Hepatocyte (in vitro differentiated cells): Measurements from ENCODE around the gene NXPE1. TPM values are rescaled to one million over a fixed set of nuclear protein-coding genes. Genes with fewer than 3 reads are reported as not detected.

Experiments
- DNase-seq: peaks from one replicate; pipeline ENCODE4 v3.0.0-alpha.2; 2016; ENCODE audit warnings: low spot score
- H2AFZ ChIP-seq: fragments of 200-600 bp; sonication (generic); 2 replicates; pipeline ENCODE4 v1.6.0; 2016; ENCODE audit warnings: antibody characterized with exemption, mild to moderate bottlenecking
- H3K27ac ChIP-seq: fragments of 200-600 bp; sonication (generic); 2 replicates; pipeline ENCODE4 v1.5.1; 2016; ENCODE audit warnings: mild to moderate bottlenecking
- H3K27me3 ChIP-seq: fragments of 200-600 bp; sonication (generic); 2 replicates; pipeline ENCODE4 v1.6.1; 2016
- H3K36me3 ChIP-seq: fragments of 200-600 bp; sonication (generic); replicated peaks from 2 replicates; pipeline ENCODE4 v1.5.1; 2016; ENCODE audit warnings: low read depth; ENCODE audit not compliant: insufficient read depth
- H3K4me1 ChIP-seq: fragments of 200-600 bp; sonication (generic); 2 replicates; pipeline ENCODE4 v1.5.1; 2016; ENCODE audit warnings: mild to moderate bottlenecking, moderate library complexity; ENCODE audit not compliant: insufficient read depth
- H3K4me2 ChIP-seq: fragments of 200-600 bp; sonication (generic); 2 replicates; pipeline ENCODE4 v1.6.0; 2016
- H3K4me3 ChIP-seq: fragments of 200-600 bp; sonication (generic); 2 replicates; pipeline ENCODE4 v1.5.1; 2016; ENCODE audit warnings: mild to moderate bottlenecking
- H3K79me2 ChIP-seq: fragments of 200-600 bp; sonication (generic); 2 replicates; pipeline ENCODE4 v1.6.0; 2017; ENCODE audit warnings: mild to moderate bottlenecking
- H3K9me2 ChIP-seq: fragments of 200-600 bp; sonication (generic); replicated peaks from 2 replicates; pipeline ENCODE4 v1.6.0; 2017; ENCODE audit warnings: mild to moderate bottlenecking; ENCODE audit not compliant: insufficient read depth
- H3K9me3 ChIP-seq: fragments of 200-600 bp; sonication (generic); 2 replicates; pipeline ENCODE4 v1.5.1; 2016; ENCODE audit warnings: low read depth, mild to moderate bottlenecking
- H4K20me1 ChIP-seq: fragments of 200-600 bp; sonication (generic); 2 replicates; pipeline ENCODE4 v1.6.0; 2016; ENCODE audit warnings: mild to moderate bottlenecking; ENCODE audit not compliant: insufficient read depth, poor library complexity, severe bottlenecking
- EZH2 ChIP-seq: fragments of 200-600 bp; sonication (generic); IDR thresholded peaks from 2 replicates; pipeline ENCODE4 v1.6.1; 2016; ENCODE audit warnings: antibody characterized with exemption, mild to moderate bottlenecking, borderline replicate concordance
- EZH2phosphoT487 ChIP-seq: fragments of 200-600 bp; sonication (generic); IDR thresholded peaks from one replicate; pipeline ENCODE4 v1.6.1; 2018; ENCODE audit warnings: antibody characterized with exemption, mild to moderate bottlenecking, low read depth, moderate library complexity; ENCODE audit not compliant: unreplicated experiment, severe bottlenecking
- WGBS: methylation state at CpG from one replicate; pipeline ENCODE4 v1.1.6; 2016; ENCODE audit warnings: low lambda C conversion rate; ENCODE audit errors: missing lambda C conversion rate; 5-methylcytosine and 5-hydroxymethylcytosine counted together
- polyA plus RNA-seq: library from polyadenylated mRNA; unstranded; fragments of >200 nt; fragmentation: Nextera tagmentation; extraction: Ambion mirVana; gene quantifications from 2 replicates; pipeline ENCODE4 v1.2.1, GENCODE V29; 2016
- total RNA-seq: library from RNA; depleted of rRNA; stranded (reverse); fragments of >200 nt; gene quantifications from 2 replicates; pipeline ENCODE4 v1.2.3, GENCODE V29; 2014
- TF ChIP-seq, protein P1 (sequence below): fragments of 200-600 bp; sonication (generic); IDR thresholded peaks from 2 replicates; pipeline ENCODE4 v1.5.1; 2016; ENCODE audit warnings: antibody characterized with exemption, mild to moderate bottlenecking; ENCODE audit not compliant: poor library complexity

Gene NXPE1
- total and polyA plus RNA-seq, 2 experiments from 2014 or later = 0.90 TPM; not detected in 1

DNA sequence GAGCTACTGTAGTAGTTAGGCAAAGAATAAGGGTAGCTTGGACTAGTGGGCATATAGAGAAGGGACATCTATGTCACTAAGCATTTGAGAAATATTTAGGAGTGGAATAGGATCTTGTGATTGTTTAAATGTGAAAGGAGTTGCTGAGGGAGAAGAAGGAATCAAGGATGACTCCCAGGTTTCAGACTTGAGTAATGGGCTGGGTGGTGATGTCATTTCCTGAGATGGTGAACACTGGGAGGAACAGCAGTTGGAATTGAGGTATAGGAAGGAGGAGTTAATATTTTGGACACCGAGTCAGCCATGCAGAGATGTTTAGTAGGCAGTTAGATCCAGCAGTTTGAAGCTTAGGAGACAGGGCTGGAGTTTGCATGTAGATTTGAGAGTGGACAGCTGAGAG is 80.3 kb downstream of the NXPE1 start:
- DNase-seq = no peak
- Histone ChIP-seq H3K79me2 (no peaks in the 10 kb centered on the region), H3K4me2 (no peak overlapping the region), H3K27me3 (no peaks in the 10 kb centered on the region), H3K4me1 (peaks cover 13% of the 10 kb centered on the region), H3K27ac (no peak overlapping the region), H4K20me1 (no peaks in the 10 kb centered on the region), H2AFZ (no peak overlapping the region), H3K9me2 (no peaks in the 10 kb centered on the region), H3K36me3 (no peaks in the 10 kb centered on the region), H3K4me3 (no peak overlapping the region), H3K9me3 (no peaks in the 10 kb centered on the region)
- TF ChIP-seq EZH2phosphoT487 (no peak), EZH2 (no peak)
- TF ChIP-seq, protein P1, sequence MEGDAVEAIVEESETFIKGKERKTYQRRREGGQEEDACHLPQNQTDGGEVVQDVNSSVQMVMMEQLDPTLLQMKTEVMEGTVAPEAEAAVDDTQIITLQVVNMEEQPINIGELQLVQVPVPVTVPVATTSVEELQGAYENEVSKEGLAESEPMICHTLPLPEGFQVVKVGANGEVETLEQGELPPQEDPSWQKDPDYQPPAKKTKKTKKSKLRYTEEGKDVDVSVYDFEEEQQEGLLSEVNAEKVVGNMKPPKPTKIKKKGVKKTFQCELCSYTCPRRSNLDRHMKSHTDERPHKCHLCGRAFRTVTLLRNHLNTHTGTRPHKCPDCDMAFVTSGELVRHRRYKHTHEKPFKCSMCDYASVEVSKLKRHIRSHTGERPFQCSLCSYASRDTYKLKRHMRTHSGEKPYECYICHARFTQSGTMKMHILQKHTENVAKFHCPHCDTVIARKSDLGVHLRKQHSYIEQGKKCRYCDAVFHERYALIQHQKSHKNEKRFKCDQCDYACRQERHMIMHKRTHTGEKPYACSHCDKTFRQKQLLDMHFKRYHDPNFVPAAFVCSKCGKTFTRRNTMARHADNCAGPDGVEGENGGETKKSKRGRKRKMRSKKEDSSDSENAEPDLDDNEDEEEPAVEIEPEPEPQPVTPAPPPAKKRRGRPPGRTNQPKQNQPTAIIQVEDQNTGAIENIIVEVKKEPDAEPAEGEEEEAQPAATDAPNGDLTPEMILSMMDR = no peak
- WGBS = 100% methylated on average over 1 of the region's 1 CpG

DNA sequence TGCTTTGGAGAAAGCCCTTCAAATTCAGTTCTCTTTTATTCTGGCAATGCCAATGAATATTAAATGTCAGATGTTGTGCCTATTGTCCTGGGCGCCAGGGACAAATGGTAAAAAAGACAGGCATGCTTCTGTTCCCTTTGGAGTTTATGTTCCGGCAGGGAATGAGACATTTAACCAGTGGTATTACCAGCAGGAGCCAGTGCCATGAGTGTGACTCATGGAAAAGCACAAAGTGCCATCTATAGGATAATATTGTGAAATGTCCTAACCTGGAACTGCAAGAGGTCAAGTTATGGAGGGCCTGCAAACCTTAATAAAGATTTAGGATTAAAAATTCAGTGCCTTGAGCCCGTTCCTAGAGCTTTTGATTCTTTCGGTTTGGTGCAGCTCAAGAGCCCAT is 80.9 kb downstream of the NXPE1 start:
- no peak for DNase-seq
- Histone ChIP-seq H3K79me2 (no peaks in the 10 kb centered on the region), H2AFZ (no peak overlapping the region), H3K27me3 (no peaks in the 10 kb centered on the region), H3K4me1 (peaks cover 13% of the 10 kb centered on the region), H3K9me3 (no peaks in the 10 kb centered on the region), H4K20me1 (no peaks in the 10 kb centered on the region), H3K4me3 (no peak overlapping the region), H3K4me2 (peak overlapping the region; percentile 27), H3K27ac (no peak overlapping the region), H3K36me3 (no peaks in the 10 kb centered on the region), H3K9me2 (no peaks in the 10 kb centered on the region)
- WGBS = 74% methylated on average over 4 of the region's 4 CpGs
- TF ChIP-seq, protein P1 = no peak
- TF ChIP-seq EZH2 = no peak
- TF ChIP-seq EZH2phosphoT487 = no peak

DNA sequence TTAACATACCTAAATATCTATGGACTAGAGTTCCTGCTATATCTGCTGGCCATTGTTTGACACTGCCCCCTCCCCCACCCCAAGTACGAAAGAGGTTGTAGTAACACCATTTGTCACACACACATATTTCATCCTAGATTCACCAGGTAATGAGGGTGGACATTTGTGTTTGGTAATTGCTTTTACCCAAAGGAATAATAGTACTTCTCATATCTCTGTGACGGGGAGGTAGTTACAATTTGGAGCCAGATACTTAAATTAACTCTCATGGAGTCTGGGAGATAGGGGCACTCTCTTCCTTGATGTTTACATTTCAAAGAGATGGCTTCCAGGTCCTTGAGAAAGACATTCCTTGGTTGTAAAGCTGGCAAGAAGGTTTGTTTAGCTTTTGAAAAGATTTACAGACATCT is 81.7 kb downstream of the NXPE1 start:
- Histone ChIP-seq H3K9me2 (no peaks in the 10 kb centered on the region), H3K4me1 (peaks cover 13% of the 10 kb centered on the region), H3K36me3 (no peaks in the 10 kb centered on the region), H2AFZ (no peak overlapping the region), H3K4me2 (peak overlapping the region; percentile 27), H3K9me3 (no peaks in the 10 kb centered on the region), H3K79me2 (no peaks in the 10 kb centered on the region), H3K27me3 (no peaks in the 10 kb centered on the region), H3K4me3 (no peak overlapping the region), H3K27ac (no peak overlapping the region), H4K20me1 (no peaks in the 10 kb centered on the region)
- no peak for TF ChIP-seq EZH2
- TF ChIP-seq, protein P1 = no peak
- no peak for TF ChIP-seq EZH2phosphoT487
- DNase-seq = no peak
- 11% methylated on average over 2 of the region's 2 CpGs for WGBS

DNA sequence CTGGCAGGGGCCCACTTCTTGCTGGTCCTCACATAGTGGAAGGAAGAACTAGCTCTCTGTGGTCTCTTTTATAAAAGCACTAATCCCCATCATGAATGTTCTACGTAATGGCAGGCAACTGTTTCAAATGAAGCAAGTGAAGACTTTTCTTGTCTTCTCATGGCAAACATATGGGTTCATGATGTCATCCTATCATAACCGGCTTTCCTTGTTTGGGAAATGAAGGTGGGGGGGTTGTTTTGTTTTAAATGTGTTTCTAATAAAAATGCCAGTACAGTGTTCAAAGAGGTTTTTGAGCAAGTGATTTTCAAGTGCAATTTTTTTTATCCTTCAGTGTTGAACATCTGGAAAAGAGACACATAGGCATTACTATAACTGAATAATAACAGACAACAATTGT is 87.0 kb downstream of the NXPE1 start:
- no peaks in the 10 kb centered on the region for H3K9me3 ChIP-seq
- no peak overlapping the region for H3K4me3 ChIP-seq
- H2AFZ ChIP-seq = no peak overlapping the region
- no peak overlapping the region for H3K4me2 ChIP-seq
- TF ChIP-seq EZH2phosphoT487 (no peak), EZH2 (no peak)
- TF ChIP-seq, protein P1 = no peak
- H3K27me3 ChIP-seq = no peaks in the 10 kb centered on the region
- H3K79me2 ChIP-seq = no peaks in the 10 kb centered on the region
- 74% methylated on average over 2 of the region's 2 CpGs for WGBS
- H3K9me2 ChIP-seq = no peaks in the 10 kb centered on the region
- DNase-seq = no peak
- H3K27ac ChIP-seq = no peak overlapping the region
- peaks cover under 1% of the 10 kb centered on the region for H3K4me1 ChIP-seq
- no peaks in the 10 kb centered on the region for H3K36me3 ChIP-seq
- no peaks in the 10 kb centered on the region for H4K20me1 ChIP-seq
